K562 (cell line): ENCODE results near the gene PPIL6. TPM values are rescaled to one million over a fixed set of nuclear protein-coding genes. Genes with fewer than 3 reads are reported as not detected.

Experiments
- ATAC-seq: fragments of 200-7000 bp; cut with Tn5 transposase; 3 replicates; pipeline ENCODE4 v1.9.1; 2020; ENCODE audit warnings: moderate library complexity
- BruUV-seq: library from RNA; stranded (reverse); fragments of 400-500 nt; replicated peaks from 2 replicates; lab custom pipeline; 2021; lab: Mats Ljungman, UMichigan
- CTCF ChIA-PET: fragments of 300-600 bp; formaldehyde crosslinking; extraction: SDS; loops from one replicate; lab custom pipeline; 2021; ENCODE audit warnings: low intra/inter-chr PET ratio; lab: Yijun Ruan, JAX
- POLR2A ChIA-PET: fragments of 300-600, 350-650 bp; sonication (Branson Sonifier 250); formaldehyde crosslinking; extraction: SDS; loops from one replicate; lab custom pipeline; 2021; ENCODE audit warnings: antibody characterized with exemption, inconsistent platforms; lab: Yijun Ruan, JAX
- DNase-seq, 4 experiments: peaks; one replicate each; pipeline versions ENCODE4 v3.0.0 to v3.0.0-alpha.2; 2011 to 2018; ENCODE audit warnings: low spot score in 3 of 4, mixed read lengths in 3 of 4; ENCODE audit errors: extremely low read depth in 1 of 4
- FAIRE-seq: peaks from 2 replicates; lab custom pipeline; 2011; peaks lifted over from hg19 to GRCh38; lab: Jason Lieb, UNC
- H2AFZ ChIP-seq: 2 replicates; pipeline ENCODE4 v1.6.0; 2011; ENCODE audit warnings: low read depth, low read length, control low read depth, inconsistent platforms
- H3K27ac ChIP-seq: fragments of 200-600 bp; 3 replicates; pipeline ENCODE4 v1.8.0; 2011; ENCODE audit warnings: low read depth, mild to moderate bottlenecking, control low read depth, inconsistent platforms, low read length, moderate library complexity, mixed read lengths; ENCODE audit errors: extremely low read depth
- H3K27me3 ChIP-seq, 2 experiments: fragments of 300-600 bp in 1 of 2; 2 replicates in 1 of 2; 3 replicates in 1 of 2; pipeline versions ENCODE4 v1.6.0 to v1.8.0; 2011; ENCODE audit warnings: inconsistent platforms in 2 of 2, low read length in 2 of 2, mild to moderate bottlenecking in 1 of 2, mixed read lengths in 1 of 2, moderate library complexity in 1 of 2; ENCODE audit not compliant: control insufficient read depth in 2 of 2, insufficient read depth in 2 of 2
- H3K36me3 ChIP-seq: fragments of 300-600 bp; 3 replicates; pipeline ENCODE4 v1.8.0; 2011; ENCODE audit warnings: mild to moderate bottlenecking, low read length, inconsistent platforms; ENCODE audit not compliant: control insufficient read depth, insufficient read depth
- H3K4me1 ChIP-seq, 2 experiments: fragments of 200-600 bp in 1 of 2; replicated peaks in 1 of 2; 2 replicates in 1 of 2; 3 replicates in 1 of 2; pipeline versions ENCODE4 v1.5.1 to v1.8.0; 2011; ENCODE audit warnings: inconsistent platforms in 2 of 2, low read length in 2 of 2, mild to moderate bottlenecking in 1 of 2, mixed read lengths in 1 of 2, moderate library complexity in 1 of 2; ENCODE audit not compliant: control insufficient read depth in 2 of 2, insufficient read depth in 2 of 2
- H3K4me2 ChIP-seq: 2 replicates; pipeline ENCODE4 v1.6.1; 2011; ENCODE audit warnings: low read length, control low read depth, inconsistent platforms, mixed read lengths; ENCODE audit not compliant: insufficient read depth
- H3K4me3 ChIP-seq: fragments of 200-600 bp; sonication (generic), shearing (Covaris generic); 2 replicates; pipeline ENCODE4 v1.5.1; 2016; ENCODE audit warnings: control low read depth, inconsistent platforms
- H3K79me2 ChIP-seq: fragments of 200-600 bp; 3 replicates; pipeline ENCODE4 v1.8.0; 2011; ENCODE audit warnings: low read length, inconsistent platforms; ENCODE audit not compliant: control insufficient read depth, insufficient read depth
- H3K9ac ChIP-seq, 2 experiments: 2 replicates each; pipeline versions ENCODE4 v1.6.0 to v1.6.1; 2011; ENCODE audit warnings: low read depth in 2 of 2, low read length in 2 of 2, control low read depth in 1 of 2, inconsistent platforms in 1 of 2, mild to moderate bottlenecking in 1 of 2, mixed read lengths in 1 of 2; ENCODE audit not compliant: insufficient read depth in 1 of 2
- H3K9me1 ChIP-seq: one replicate; pipeline ENCODE4 v1.6.0; 2011; ENCODE audit warnings: inconsistent platforms, mild to moderate bottlenecking, low read length, moderate library complexity; ENCODE audit not compliant: control insufficient read depth, insufficient read depth
- H3K9me3 ChIP-seq: replicated peaks from 2 replicates; pipeline ENCODE4 v1.5.1; 2011; ENCODE audit warnings: low read depth, low read length, inconsistent platforms; ENCODE audit not compliant: control insufficient read depth, insufficient read depth
- H4K20me1 ChIP-seq: replicated peaks from 2 replicates; pipeline ENCODE4 v1.6.1; 2011; ENCODE audit warnings: low read length, inconsistent platforms, mixed read lengths; ENCODE audit not compliant: control insufficient read depth, insufficient read depth
- CTBP1 ChIP-seq: fragments of 450-650 bp; IDR thresholded peaks from 2 replicates; pipeline ENCODE4 v1.6.1; 2016; ENCODE audit warnings: borderline replicate concordance
- EP300 ChIP-seq: IDR thresholded peaks from 2 replicates; pipeline ENCODE4 v1.6.1; 2012; ENCODE audit warnings: low read length, improper control_type of control experiment
- FOXJ3 ChIP-seq: sonication (generic); formaldehyde crosslinking; IDR thresholded peaks from 2 replicates; pipeline ENCODE4 v1.4.0; 2020; ENCODE audit warnings: mild to moderate bottlenecking, missing genetic modification reagents
- MEIS2 ChIP-seq: fragments of 450-650 bp; IDR thresholded peaks from 2 replicates; pipeline ENCODE4 v1.6.1; 2014; ENCODE audit warnings: mild to moderate bottlenecking; ENCODE audit not compliant: partially characterized antibody
- ZFX ChIP-seq: sonication (generic); formaldehyde crosslinking; IDR thresholded peaks from 2 replicates; pipeline ENCODE4 v1.8.0; 2022; ENCODE audit warnings: mild to moderate bottlenecking, missing genetic modification reagents, moderate library complexity
- WGBS: fragments of 100-300 bp; shearing (Covaris generic); methylation state at CpG from one replicate; pipeline ENCODE4 v1.1.6; 2016; ENCODE audit warnings: low coverage, mixed read lengths; ENCODE audit not compliant: insufficient coverage; ENCODE audit errors: missing lambda C conversion rate; 5-methylcytosine and 5-hydroxymethylcytosine counted together
- in situ Hi-C: fragments of 300-500 bp; cut with MboI; formaldehyde crosslinking; loops from 4 replicates; pipeline ENCODE4 v1.15.0; 2018; ENCODE audit warnings: inconsistent platforms, mixed read lengths
- intact Hi-C: fragments of 100-400 bp; cut with micrococcal nuclease; formaldehyde crosslinking; loops from 2 replicates; pipeline ENCODE4 v1.14.2; 2022
- polyA plus RNA-seq, 8 experiments: library from polyadenylated mRNA; depleted of rRNA in 4 of 8; stranded (reverse) in 5 of 8; unstranded in 3 of 8; fragments of >200 nt; fragmentation: Nextera tagmentation in 2 of 8; fragmentation: Illumina TruSeq in 1 of 8; extraction: Ambion mirVana in 2 of 8; extraction: Trizol in 1 of 8; gene quantifications; 2 replicates each; pipeline versions ENCODE4 v1.2.1 to v1.2.3, GENCODE V29; 2011 to 2014; ENCODE audit warnings: inconsistent platforms in 1 of 8, missing spikeins in 1 of 8
- total RNA-seq, 7 experiments: library from RNA; depleted of rRNA in 6 of 7; stranded (reverse); fragments of >200 nt in 6 of 7; fragmentation: Illumina TruSeq in 2 of 7; extraction: Trizol in 2 of 7; gene quantifications; 2 replicates each; pipeline versions ENCODE4 v1.2.1 to v1.2.3, GENCODE V29; 2011 to 2021; ENCODE audit warnings: low replicate concordance in 1 of 7
- TF ChIP-seq, protein P1 (sequence below): fragments of 200-800 bp; sonication (Bioruptor generic); IDR thresholded peaks from 2 replicates; pipeline ENCODE4 v1.6.1; 2017; ENCODE audit warnings: missing genetic modification characterization, missing compliant biosample characterization
- TF ChIP-seq, protein P2 (sequence below): fragments of 200-800 bp; sonication (Bioruptor generic); IDR thresholded peaks from 2 replicates; pipeline ENCODE4 v1.6.1; 2017; ENCODE audit warnings: missing genetic modification characterization, missing compliant biosample characterization
- TF ChIP-seq, protein P3 (sequence below): fragments of 250-450 bp; sonication (Bioruptor Pico); IDR thresholded peaks from 2 replicates; pipeline ENCODE4 v1.8.0; 2021; ENCODE audit warnings: moderate library complexity, mild to moderate bottlenecking, inconsistent platforms
- TF ChIP-seq, protein P4 (sequence below): fragments of 250-450 bp; sonication (Bioruptor Pico); IDR thresholded peaks from 2 replicates; pipeline ENCODE4 v1.5.0; 2022; ENCODE audit warnings: mild to moderate bottlenecking

The PPIL6 gene
- total and polyA plus RNA-seq, 9 of the 15 experiments (the other 6 are each of a cell fraction or from before 2014, with no cell fraction given): 0.03 to 0.98 (median 0.41) TPM; not detected in 1

DNA sequence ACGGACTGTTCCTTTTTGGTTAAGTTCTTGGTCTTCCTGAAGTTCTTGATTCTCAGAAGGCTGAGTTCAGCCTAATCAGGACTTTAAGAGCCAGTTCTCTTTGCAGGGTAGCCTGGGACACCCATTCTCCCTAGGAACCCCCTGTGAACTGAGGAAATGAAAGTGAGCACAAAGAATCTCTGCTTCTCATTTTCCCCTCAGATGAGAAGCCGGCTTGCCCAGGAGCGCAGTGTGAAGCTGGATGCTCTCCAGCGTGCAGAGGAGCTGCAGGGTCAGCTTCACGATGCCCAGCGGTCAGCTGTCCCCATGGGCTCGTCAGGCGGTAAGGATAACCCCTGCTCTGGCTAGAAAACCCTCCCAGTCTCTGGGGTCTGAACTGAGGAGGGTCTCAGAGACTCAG, 92.2 kb downstream of the PPIL6 start:
- POLR2A ChIA-PET: interaction anchor here (1.4 to 3.9 kb wide), 2 partner anchors 10 to 12 kb away, joined by 4 to 32 read pairs; no protein-coding TSS in a partner anchor
- no peaks in the 10 kb centered on the region for H3K36me3 ChIP-seq
- H2AFZ ChIP-seq: no peak overlapping the region
- no peak overlapping the region for H3K27ac ChIP-seq
- no peak overlapping the region for H3K4me2 ChIP-seq
- no peaks in the 10 kb centered on the region for H3K9me1 ChIP-seq
- H3K9me3 ChIP-seq: no peaks in the 10 kb centered on the region
- no peaks in the 10 kb centered on the region for H4K20me1 ChIP-seq
- CTCF ChIA-PET: interaction anchor here (0.6 kb wide), 1 partner anchor 144 kb away, joined by 3 read pairs; no protein-coding TSS in a partner anchor
- H3K9ac ChIP-seq: no peak overlapping the region
- H3K4me3 ChIP-seq: no peak overlapping the region
- peaks cover 26 to 45% of the 10 kb centered on the region in 2 experiments for H3K4me1 ChIP-seq
- no peaks in the 10 kb centered on the region for H3K27me3 ChIP-seq
- WGBS: 85% methylated on average over 8 of the region's 8 CpGs
- H3K79me2 ChIP-seq: no peaks in the 10 kb centered on the region
- no TSS peak for BruUV-seq
- no peak for DNase-seq
- in situ Hi-C loops (no loop called here), intact Hi-C loops (loop anchor here (2.0 kb wide), 1 partner anchor 43 kb away; no protein-coding TSS in a partner anchor)
- no peak for ATAC-seq
- no peak for FAIRE-seq
- TF ChIP-seq, protein P1, sequence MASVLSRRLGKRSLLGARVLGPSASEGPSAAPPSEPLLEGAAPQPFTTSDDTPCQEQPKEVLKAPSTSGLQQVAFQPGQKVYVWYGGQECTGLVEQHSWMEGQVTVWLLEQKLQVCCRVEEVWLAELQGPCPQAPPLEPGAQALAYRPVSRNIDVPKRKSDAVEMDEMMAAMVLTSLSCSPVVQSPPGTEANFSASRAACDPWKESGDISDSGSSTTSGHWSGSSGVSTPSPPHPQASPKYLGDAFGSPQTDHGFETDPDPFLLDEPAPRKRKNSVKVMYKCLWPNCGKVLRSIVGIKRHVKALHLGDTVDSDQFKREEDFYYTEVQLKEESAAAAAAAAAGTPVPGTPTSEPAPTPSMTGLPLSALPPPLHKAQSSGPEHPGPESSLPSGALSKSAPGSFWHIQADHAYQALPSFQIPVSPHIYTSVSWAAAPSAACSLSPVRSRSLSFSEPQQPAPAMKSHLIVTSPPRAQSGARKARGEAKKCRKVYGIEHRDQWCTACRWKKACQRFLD (CRISPR knock-in tag): no peak
- 0 out of 2 replicates have a peak, but pooled peaks have one; percentile 28 for TF ChIP-seq ZFX (CRISPR knock-in tag)

DNA sequence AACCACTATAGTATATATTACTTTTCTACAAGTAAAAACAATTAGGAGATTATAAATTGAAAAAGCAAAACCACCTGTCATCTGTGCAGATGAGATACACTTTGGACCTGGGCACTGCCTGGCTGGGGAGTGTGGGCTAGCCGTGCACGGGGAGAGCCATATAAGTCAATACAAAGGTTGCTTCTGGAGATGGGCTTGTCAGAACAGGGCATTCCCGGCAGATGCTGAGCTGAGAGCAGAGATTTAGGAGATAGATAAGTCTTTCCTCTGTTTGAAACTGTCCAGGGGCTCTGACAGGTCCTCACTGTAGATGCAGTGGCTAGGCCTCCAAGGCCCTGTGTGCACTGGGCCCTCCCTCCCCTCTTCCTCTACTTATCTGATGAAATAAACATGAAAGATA, 92.6 kb downstream of the PPIL6 start:
- H3K4me2 ChIP-seq: no peak overlapping the region
- no peaks in the 10 kb centered on the region for H3K9me3 ChIP-seq
- no peak overlapping the region for H3K4me3 ChIP-seq
- H4K20me1 ChIP-seq: no peaks in the 10 kb centered on the region
- no peaks in the 10 kb centered on the region for H3K27me3 ChIP-seq
- H3K4me1 ChIP-seq: peaks cover 27 to 48% of the 10 kb centered on the region in 2 experiments
- H3K9ac ChIP-seq: no peak overlapping the region
- ChIA-PET POLR2A (interaction anchor here (1.4 to 3.9 kb wide), 2 partner anchors 9 to 12 kb away, joined by 4 to 32 read pairs; no protein-coding TSS in a partner anchor), CTCF (interaction anchor here (0.6 kb wide), 1 partner anchor 143 kb away, joined by 3 read pairs; no protein-coding TSS in a partner anchor)
- FAIRE-seq: no peak
- BruUV-seq: no TSS peak
- no peaks in the 10 kb centered on the region for H3K9me1 ChIP-seq
- no peak overlapping the region for H2AFZ ChIP-seq
- no peak overlapping the region for H3K27ac ChIP-seq
- intact Hi-C loops (loop anchor here (2.0 kb wide), 1 partner anchor 43 kb away; no protein-coding TSS in a partner anchor), in situ Hi-C loops (no loop called here)
- peak; percentile 31 for ATAC-seq
- 50% methylated on average over 3 of the region's 3 CpGs for WGBS
- no peaks in the 10 kb centered on the region for H3K36me3 ChIP-seq
- DNase-seq: peak in 1 of 4 experiments; percentile 26
- H3K79me2 ChIP-seq: no peaks in the 10 kb centered on the region
- TF ChIP-seq, protein P2, sequence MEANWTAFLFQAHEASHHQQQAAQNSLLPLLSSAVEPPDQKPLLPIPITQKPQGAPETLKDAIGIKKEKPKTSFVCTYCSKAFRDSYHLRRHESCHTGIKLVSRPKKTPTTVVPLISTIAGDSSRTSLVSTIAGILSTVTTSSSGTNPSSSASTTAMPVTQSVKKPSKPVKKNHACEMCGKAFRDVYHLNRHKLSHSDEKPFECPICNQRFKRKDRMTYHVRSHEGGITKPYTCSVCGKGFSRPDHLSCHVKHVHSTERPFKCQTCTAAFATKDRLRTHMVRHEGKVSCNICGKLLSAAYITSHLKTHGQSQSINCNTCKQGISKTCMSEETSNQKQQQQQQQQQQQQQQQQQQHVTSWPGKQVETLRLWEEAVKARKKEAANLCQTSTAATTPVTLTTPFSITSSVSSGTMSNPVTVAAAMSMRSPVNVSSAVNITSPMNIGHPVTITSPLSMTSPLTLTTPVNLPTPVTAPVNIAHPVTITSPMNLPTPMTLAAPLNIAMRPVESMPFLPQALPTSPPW: peak; percentile 41; the same call in 1 of the 2 replicates
- TF ChIP-seq EP300: peak; percentile 5; the same call in 1 of the 2 replicates
- TF ChIP-seq, protein P3, sequence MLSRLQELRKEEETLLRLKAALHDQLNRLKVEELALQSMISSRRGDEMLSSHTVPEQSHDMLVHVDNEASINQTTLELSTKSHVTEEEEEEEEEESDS (CRISPR knock-in tag): no peak
- peak; percentile 24 for TF ChIP-seq MEIS2
- TF ChIP-seq, protein P4, sequence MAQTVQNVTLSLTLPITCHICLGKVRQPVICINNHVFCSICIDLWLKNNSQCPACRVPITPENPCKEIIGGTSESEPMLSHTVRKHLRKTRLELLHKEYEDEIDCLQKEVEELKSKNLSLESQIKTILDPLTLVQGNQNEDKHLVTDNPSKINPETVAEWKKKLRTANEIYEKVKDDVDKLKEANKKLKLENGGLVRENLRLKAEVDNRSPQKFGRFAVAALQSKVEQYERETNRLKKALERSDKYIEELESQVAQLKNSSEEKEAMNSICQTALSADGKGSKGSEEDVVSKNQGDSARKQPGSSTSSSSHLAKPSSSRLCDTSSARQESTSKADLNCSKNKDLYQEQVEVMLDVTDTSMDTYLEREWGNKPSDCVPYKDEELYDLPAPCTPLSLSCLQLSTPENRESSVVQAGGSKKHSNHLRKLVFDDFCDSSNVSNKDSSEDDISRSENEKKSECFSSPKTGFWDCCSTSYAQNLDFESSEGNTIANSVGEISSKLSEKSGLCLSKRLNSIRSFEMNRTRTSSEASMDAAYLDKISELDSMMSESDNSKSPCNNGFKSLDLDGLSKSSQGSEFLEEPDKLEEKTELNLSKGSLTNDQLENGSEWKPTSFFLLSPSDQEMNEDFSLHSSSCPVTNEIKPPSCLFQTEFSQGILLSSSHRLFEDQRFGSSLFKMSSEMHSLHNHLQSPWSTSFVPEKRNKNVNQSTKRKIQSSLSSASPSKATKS (CRISPR knock-in tag): no peak
- TF ChIP-seq CTBP1: peak; percentile 57; the same call in 1 of the 2 replicates
- no peak for TF ChIP-seq FOXJ3 (CRISPR knock-in tag)
